ENCODE results near the gene ATXN7.

The ATXN7 gene

DNA sequence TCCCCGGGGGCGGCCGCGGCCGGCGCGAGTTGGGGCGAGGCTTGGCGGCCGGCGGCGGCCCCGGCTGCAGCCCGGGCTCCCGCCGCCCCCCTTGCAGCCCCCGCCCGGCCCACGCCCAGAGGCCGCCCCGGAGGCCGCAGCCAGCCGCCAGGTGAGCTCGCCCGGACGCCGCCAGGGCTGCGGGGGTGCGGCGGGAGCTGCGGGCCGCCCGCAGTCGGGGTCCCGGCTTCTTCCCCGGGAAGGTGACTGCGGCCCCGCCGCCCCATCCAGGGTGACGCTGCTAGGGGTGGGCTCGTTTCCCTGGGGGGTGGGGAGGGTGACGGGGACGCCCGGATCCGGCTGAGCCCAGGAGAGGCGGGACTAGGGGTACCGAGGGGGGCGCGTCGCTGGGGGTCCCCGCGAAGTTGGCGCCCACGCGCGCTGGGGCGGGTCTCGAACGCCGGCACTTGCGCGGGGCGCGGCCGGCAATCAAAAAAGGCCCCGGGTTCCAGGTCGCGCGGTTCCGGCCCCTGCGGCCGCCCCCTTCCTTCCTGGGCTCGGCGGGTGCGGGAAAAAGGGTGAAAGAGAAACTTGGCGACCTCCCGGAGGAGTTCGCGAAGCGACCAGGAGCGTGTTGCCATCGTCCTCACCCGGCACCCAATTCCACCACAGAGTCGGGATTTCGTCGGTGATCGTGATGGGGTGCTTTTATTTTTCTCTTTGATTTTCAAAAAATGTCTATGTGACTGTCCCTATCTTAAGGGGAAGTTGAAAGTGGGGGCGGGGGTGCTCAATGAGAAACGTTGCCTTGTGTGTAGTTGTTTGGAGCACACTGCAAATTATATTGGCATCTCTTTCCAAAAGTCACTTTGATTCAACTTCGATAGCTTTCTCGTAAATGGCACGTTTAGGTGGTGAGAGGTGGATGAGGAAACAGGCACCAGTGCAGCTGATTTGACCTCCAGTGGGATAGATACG is 619 bp downstream of the ATXN7 start:
- no peak for DNase-seq (ENCODE audit: low spot score)

DNA sequence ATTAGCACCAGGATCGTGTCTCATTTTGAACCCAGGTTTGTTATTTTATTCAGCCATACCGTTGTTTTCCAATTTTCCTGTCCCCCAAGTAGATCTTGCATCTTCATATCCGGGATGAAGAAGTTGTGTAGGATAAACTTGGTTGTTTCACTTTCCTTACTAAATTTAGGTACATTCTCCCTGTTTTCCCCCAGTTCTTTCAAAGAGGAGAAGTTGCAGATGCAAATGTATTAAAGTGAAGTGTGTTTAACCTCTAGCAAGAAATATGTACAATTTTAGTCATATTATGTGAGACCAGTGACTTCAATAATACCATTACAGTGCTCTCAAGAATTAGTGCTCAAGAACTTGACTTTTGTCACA is 1.3 kb downstream of the ATXN7 start:
- DNase-seq (ENCODE audit: low spot score), result no peak

DNA sequence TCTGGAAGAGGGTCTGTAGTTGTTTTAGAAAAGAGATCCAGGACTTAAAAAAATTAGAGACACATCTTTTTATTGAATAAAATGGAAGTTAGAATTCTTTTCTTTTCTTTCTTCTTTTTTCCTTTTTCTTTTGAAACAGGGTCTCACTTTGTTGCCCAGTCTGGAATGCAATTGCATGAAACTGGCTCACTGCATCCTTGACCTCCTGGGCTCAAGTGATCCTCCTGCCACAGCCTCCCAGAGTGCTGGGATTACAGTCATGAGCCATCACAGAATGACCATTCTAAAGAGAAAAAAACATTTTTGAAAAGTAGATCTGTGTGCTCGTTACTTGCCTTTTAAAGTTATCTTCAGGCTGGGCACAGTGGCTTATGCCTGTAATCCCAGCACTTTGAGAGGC is 3.6 kb downstream of the ATXN7 start:
- no peak for DNase-seq (ENCODE audit: low spot score)

DNA sequence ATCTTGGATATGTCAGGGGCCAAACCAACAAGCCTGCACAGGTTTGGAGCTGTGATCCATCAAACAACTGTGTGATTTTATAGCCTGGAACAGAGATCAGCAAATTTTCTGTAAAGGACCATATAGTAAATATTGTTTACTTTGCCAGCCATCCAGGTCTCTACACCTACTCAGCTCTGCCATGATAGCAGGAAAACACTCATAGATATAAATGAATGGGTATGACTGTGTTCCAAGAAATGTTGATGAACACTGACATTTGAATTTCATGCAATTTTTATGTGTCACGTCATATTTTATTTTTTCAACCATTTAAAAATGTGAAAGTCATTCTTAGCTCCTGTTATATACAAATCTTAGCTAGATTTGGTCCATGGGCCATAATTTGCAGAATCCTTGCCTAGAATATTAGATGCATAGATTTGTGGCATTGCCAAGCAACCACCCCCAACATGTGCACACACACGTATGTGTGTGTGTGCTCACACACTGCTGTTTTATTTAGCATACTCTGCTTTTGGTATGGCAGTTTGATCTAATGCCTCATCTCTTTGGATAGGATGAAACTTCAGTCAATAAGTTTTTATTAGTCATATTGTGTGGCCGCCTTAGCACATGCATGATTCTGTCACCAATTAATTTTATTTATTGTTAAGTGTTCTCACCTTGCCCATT is 6.4 kb downstream of the ATXN7 start:
- DNase-seq (ENCODE audit: low spot score), result no peak

DNA sequence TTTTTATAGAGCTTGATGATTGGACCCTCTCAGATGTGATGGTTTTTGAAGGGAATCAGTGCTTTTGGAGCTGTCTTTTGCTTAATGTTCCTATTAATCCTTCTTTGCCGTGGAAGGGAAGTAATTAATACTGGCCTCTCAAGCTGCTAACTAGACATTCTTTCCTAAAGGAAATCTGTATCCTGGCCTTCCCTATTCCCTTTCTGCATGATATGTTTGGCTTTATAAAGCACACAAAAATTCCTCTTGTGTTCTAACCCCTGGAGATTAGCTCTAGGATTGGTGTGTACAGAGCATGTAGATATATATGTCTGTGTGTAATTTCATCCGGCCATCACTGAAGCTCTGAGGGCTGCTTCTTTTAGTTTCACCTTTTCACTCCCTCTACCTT is 6.9 kb downstream of the ATXN7 start:
- DNase-seq (ENCODE audit: low spot score), result no peak

DNA sequence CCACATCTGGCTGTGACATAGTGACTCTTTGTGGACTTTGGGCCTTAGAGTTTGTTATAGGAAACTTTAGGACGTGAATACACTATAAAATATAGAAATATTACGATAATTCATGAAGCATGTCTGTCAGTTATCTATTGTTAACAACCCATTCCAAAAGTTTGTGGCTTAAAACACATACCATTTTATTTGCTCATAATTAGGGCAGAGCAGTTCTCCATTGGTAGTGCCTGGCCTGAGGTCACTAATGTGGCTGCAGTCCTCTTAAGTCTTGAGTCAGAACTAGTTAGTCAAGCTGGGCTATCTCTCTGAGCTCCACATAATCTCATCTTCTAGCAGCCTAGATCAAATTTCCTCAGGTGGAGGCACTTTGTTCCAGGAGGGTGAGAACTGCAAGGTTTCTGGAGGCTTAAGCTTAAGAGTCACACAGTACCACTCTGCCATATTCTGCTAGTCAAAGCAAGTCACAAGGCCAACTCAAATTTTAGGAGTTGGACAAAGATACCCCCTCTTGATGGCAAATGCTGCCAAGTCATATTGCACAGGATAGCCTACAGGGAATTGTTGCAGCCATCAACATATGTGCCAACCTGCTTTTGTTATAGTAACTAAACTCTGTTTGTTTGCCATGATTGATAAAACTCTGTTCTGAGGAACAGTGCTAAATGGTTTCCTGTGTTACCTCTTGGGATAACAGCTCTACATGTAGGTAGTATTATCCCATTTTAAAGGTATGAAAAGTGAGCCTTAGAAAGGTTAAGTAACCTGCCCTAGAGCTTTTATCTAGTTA is 8.7 kb downstream of the ATXN7 start:
- DNase-seq (ENCODE audit: low spot score), result peak; percentile 2

DNA sequence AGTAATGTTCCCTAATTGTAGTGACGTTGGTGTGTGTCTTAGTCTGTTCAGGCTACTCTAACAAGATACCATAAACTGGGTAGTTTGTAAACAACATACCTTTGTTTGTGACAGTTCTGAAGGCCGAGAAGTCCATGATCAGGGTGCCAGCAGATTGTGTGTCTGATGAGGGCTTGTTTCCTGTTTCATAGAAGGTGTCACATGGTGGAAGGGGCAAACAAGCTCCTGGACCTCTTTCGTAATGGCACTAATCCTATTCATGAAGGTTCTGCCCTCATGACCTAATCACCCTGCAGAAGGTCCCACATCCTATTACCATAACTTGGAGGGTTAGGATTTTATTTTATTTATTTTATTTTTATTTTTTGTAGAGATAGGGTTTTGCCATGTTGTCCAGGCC is 11.1 kb downstream of the ATXN7 start:
- DNase-seq (ENCODE audit: low spot score), result no peak

DNA sequence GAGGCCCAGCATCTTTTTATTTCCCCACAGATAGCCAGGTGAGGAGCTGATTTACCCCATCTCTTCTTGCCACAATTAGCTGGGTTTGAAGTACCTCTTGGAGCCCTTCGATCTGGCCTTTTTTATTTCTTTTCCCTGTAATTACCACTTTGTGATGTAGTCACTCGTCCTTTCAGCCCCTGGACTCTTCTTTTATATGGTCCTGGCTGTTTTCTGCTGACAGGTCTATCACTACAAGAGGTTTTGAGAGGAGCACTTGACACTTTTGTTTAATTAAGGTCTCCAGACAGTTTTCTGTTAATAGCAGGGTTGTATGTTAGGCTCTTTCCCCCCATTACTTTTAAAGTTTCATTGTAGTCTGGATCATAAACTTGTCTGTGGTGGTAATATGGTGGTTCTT is 11.8 kb downstream of the ATXN7 start:
- DNase-seq (ENCODE audit: low spot score), result no peak

DNA sequence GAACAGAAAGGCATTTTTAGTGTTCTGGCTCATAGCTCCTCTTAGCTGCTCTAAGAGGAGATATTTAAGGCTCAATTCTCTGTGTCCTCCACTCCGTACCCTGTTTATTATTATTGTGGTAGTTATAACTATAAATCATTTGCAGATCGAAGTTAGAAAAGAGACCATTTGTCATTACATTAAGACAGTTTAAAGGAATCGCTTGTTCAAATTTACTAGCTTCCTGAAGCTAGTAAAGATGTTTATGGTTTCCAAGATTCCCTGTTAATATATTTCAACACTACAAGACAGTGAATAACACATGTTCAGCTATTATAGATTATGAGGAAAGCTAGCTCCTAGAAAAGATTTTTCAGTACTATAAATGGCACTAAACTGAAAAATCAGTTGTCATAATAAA is 12.6 kb downstream of the ATXN7 start:
- DNase-seq (ENCODE audit: low spot score), result no peak

DNA sequence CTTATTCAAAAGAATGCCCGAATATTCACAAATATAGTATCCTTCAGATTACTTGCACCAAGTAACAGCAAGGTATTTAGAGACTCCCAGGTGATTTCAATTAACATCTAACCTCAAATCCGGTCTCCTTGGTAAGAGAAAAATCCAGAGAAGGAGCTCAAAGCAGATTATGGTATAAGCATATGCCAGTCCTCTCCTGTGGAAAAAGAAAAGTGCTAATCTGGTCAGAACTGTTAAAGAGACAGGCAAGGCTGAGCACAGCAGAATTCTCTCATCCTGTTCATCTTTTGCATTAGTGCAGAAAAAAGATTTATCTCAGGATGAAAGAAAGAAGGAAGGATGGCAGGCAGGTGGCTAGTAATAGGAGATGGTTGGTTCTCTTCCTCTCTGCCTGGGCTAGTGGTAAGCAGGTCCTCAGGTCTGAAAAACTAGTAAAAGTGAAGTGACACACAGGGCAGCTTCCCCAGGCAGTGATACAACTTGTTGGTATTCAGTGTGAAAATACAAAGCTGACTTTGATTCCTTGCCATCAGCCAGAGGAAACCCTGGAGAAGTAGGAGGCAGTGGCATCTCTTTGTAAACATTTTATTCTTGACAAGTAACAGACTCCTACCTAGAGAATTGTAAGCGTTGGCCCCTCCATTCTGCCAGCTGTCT is 14.2 kb downstream of the ATXN7 start:
- no peak for DNase-seq (ENCODE audit: low spot score)

DNA sequence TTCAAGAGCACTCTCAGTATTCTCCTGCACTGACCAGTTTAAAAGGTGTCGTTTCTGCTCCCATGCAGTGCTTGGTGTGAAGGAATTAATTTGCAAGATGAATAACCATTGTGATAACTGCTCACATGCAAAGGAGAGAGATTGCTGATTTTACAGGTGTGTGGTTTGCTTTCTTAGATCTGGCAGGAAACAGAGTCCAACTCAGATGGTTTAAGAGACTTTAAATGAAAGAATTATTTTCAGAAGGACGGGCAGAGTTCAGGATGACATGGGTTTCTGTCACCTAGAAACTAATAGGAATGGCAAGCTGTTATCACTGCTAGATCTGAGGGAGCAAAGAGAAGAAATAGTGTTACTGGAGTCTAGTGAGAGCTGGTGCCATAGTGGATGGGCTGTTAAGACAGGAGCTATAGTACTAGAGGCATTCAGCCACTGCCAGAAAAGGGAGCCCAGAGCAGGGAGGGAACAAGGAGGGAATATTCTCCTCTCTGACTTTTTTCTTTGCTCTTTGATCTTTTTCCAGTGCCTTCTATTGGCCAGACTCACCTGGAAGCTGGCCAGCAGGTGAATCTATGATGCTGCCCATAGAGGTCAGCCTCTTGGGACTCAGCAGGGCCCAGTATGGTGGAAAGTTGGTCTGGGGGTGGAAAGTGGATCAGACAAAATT is 14.9 kb downstream of the ATXN7 start:
- no peak for DNase-seq (ENCODE audit: low spot score)

DNA sequence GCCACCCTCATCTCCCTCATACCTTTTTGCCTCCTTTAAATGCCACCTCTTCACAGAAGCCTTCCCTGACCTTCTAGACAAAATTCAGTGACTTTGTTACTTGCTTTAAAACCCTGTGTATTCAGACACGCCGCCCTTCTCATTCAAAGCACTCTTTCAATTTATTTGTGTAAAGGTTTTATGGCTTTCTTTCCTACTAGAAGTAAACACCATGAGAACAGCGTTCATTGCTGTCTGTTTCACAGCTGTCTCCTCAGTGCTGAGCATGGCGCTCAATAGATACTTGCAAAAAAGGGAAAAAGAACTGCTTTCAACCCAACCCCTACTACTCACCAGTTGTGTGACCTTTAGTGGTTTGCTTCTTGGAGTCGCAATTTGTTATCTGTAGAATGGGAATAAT is 17.0 kb downstream of the ATXN7 start:
- DNase-seq (ENCODE audit: low spot score), result no peak

DNA sequence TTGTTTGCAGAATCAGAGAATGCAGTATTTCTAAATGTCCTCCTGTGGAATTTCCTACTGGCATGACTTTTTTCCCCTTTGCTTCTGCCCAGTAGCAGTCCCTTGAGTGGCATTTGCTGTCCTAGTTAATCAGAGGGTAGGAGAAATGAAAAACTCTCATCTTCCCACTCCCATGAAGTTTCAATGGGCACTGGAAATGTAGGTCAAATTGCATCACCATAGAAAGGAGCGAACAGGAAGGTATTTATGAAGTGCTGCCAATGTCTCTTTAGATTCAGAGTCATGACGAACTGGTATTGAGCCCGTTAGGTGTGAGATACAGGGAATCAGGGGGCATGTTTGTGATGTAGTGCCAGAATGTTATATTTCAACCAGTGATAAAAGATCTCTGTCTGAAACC is 23.2 kb downstream of the ATXN7 start:
- DNase-seq (ENCODE audit: low spot score), result no peak

DNA sequence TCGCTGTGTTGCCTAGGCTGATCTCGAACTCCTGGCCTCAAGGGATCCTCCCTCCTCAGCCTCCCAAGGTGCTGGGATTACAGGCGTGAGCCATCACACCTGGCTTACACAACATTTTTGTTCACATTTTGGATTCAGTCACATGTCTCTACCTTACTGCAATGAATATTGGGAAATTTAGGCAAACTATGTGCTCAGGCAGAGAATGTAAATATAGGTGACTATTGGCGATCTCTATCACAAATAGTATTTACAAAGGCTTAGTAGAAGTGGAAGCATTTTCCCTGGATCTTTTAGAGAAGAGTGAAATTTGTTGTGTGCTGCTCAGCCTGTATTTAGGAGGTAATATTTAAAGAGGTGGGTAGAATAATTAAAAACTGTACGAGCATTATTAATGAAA is 27.9 kb downstream of the ATXN7 start:
- no peak for DNase-seq (ENCODE audit: low spot score)

DNA sequence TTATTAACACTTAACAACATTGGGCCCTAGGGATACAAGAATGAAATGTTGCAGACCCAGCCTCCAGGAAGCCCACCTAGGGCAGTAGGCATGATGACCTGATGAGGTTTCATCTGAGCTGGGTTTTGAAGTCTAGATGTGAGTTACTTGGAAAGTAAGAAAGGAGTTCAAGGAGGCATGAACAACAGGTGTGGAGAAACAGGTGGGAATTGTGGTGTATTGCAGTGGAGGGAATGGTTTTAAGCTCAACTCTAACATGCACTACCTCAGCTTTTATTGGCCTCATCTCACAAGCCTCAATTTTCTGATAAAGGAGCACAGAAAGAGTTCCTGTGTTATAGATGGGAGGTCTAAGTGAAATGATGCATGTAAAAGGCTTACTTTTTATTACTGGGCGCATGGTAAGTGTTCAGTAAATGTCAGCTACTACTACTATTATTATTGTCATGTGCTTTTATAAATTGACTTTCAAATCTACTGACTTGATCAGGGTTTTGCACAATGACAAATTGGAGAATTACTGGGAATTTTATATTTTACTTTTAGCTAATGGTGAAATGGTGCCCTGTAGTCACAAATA is 29.2 kb downstream of the ATXN7 start:
- no peak for DNase-seq (ENCODE audit: low spot score)

DNA sequence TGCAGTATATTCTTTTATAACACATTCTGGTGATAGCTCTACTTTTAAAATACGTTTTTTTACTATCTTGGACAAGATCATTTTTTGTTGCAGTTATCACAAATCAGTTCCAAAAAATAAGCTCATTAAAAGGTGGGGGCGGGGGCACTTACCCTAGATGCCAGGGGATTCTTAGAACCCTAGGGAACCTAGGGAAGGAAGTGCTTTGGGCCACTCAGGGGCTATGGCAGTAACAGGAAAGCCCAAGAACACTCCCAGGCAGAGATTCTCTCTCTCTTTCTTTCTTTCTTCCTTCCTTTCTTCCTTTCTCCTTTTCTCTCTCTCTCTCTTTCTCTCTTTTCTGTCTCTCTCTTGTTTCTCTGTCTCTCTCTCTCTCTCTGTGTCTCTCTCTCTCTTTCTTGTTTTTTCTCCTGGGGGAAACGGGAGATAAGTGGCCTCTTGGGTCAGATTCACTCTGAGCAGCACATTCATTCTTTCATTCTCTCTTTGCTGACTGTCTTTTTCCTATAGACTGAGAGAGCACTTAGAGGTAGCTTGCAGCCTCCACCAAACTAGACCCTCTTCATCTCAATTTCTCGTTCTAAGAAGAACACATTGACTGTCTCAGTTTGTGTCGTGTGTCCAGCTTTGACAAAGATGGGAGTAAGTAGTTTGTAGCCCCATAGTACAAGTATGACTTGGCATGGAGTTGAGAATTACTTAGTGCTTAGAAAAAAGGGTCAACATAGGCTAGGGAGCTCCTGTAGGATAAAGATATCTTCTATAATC is 31.9 kb downstream of the ATXN7 start:
- DNase-seq (ENCODE audit: low spot score), result no peak

DNA sequence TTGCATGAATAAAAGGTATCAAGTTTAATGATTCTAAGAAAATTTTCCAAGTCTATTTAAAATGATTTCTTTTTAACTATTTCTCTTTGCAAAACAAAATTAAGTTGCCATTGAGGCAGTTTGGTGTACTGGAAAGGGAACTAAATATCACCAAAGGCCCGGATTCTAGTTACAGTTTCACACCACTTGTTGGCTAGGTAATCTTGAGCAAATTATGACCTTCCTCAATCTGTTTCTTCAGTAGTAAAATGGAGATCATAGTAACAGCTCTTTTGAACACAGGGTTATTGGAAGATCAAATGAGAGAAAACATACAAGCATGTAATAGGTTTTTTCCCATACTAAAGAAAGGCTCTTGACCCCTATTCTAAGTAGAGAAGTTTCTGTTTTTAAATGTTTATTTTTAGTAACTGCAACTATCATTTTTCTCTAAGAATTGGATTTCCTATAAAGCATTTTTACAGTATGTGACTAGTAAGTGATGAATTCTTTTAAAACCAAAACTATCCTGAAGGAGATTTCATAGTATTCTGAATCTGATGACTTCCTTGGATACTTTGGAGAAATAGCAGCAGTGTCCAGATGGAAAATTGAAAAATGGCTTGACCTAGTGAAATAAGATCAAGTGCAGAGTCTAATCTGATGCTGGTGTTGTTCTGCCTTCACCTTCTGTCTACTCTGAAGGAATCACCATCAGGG is 32.8 kb downstream of the ATXN7 start:
- DNase-seq (ENCODE audit: low spot score), result no peak

DNA sequence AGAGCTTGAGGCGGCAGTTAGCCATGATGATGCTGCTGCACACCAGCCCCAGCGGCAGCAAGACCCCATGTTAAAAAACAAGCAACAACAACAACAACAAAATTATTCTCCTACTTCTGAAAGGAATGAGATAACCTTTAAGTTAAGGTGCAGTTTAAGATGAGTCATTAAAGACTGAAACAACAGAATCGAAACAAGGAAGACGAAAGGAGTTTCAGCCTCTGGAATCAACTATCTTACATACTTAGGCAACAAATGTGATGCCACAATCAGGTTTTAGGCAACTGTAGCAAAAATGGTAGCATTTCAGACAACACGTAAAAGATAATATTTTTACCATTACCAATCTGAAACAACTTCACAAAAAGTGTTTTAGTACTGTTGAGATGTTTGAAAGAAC is 36.3 kb downstream of the ATXN7 start:
- DNase-seq (ENCODE audit: low spot score), result no peak

DNA sequence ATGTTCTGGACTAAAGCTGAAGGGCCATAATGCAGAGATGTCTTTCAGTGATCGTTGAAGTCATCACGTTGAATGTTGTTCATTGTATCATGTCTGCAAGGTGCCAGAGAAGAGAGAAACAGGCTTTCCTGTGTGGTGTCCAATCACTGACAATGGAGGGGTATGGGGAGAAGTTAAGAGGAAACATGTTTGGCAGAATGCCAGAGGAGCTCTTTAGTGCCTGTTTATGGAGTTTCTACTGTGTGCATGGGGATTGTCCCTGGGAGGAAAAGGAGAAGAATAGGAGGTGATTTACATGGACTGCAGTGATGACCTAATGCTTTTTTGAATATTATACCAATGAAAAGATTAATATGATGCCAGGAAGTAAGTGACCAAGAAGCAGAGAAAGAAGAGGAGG is 36.8 kb downstream of the ATXN7 start:
- no peak for DNase-seq (ENCODE audit: low spot score)

Data from SK-N-DZ (cell line).